ENCODE results near the gene SEC24D. TPM values are rescaled to one million over a fixed set of nuclear protein-coding genes. Genes with fewer than 3 reads are reported as not detected.
A peak's percentile ranks its signal among the peaks of the same experiment; 100 is the strongest.

SEC24D gene
- total and polyA plus RNA-seq, 2 donors (not counting 3 experiments of a cell fraction or from before 2014, with no cell fraction given) = 81.5 to 127 TPM

DNA sequence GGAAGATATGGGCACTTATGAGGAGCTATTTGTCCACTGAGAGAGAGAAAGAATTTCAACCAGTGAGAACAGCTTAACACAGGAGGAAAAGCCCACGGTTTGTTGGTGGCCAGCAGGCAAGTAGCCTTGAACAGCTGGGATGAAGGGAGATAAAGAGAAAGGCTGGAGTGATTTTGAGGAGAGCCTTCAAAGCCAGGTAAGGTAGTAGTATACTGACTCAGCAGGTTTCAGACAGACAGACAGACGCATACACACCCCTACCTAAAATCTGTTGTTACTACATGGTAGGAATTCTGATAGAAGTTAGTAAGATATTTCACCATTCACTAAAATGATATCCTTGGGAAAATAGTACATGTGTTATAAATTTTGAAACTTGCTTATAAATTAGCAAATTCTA, 60.5 kb downstream of the SEC24D start:
- no peak overlapping the region for H3K9ac ChIP-seq (replicated peaks; ENCODE audit: extremely low read depth, insufficient read depth, low read length)
- no peaks in the 10 kb centered on the region for H3K27me3 ChIP-seq (ENCODE audit: control insufficient read depth in 2 of 2, insufficient read depth in 2 of 2, low read length in 2 of 2)
- no peak for TF ChIP-seq MYC (IDR thresholded peaks at IDR 0.05; ENCODE audit: low read depth, low read length)
- no peak for TF ChIP-seq JUN (IDR thresholded peaks at IDR 0.05; ENCODE audit: borderline replicate concordance, insufficient read depth, insufficient read length, low read depth)
- no peak for TF ChIP-seq POLR2A (IDR thresholded peaks at IDR 0.05; ENCODE audit: low read depth, low read length)
- no peak for TF ChIP-seq FOS (IDR thresholded peaks at IDR 0.05; ENCODE audit: borderline replicate concordance, insufficient read depth, low read length)
- no peak for TF ChIP-seq GATA2 (IDR thresholded peaks at IDR 0.05; ENCODE audit: insufficient read depth, insufficient read length, low read depth, low read length)
- no peak for TF ChIP-seq POLR2AphosphoS5 (IDR thresholded peaks at IDR 0.05; ENCODE audit: insufficient read depth, low read depth, low read length)
- no peak for TF ChIP-seq MAX (IDR thresholded peaks at IDR 0.05; ENCODE audit: insufficient read depth, insufficient read length)
- H4K20me1 ChIP-seq (replicated peaks; ENCODE audit: control insufficient read depth, extremely low read depth, insufficient read depth, low read length) = peaks cover 3% of the 10 kb centered on the region
- dilution Hi-C loops (cut with MboI; ENCODE audit: extremely low pct_ligation_motif_present, low sequenced_read_pairs) = no loop called here
- peaks cover 0 to 9% of the 10 kb centered on the region in 2 experiments for H3K36me3 ChIP-seq (ENCODE audit: control insufficient read depth in 2 of 2, extremely low read depth in 1 of 2, insufficient read depth in 2 of 2, low read length in 2 of 2)
- no peak overlapping the region for H3K4me2 ChIP-seq (ENCODE audit: insufficient read depth, low read length)
- no peaks in the 10 kb centered on the region for H3K9me1 ChIP-seq (replicated peaks; ENCODE audit: control insufficient read depth, extremely low read depth, insufficient read depth, low read length)
- BruUV-seq (replicated peaks) = no TSS peak
- no peak overlapping the region for H3K4me3 ChIP-seq (replicated peaks in 1 of 3; ENCODE audit: insufficient read depth in 1 of 3, low read depth in 1 of 3, low read length in 3 of 3)
- no peak for DNase-seq (ENCODE audit: low read depth, low spot score)
- intact Hi-C loops (cut with micrococcal nuclease) = no loop called here
- POLR2A ChIA-PET = no interaction called here
- H3K27ac ChIP-seq (ENCODE audit: insufficient read depth, low read depth, low read length) = peak overlapping the region; percentile 35
- peaks cover 25% of the 10 kb centered on the region for H3K79me2 ChIP-seq (ENCODE audit: control insufficient read depth, insufficient read depth, low read length)
- H2AFZ ChIP-seq (ENCODE audit: low read depth, low read length) = no peak overlapping the region
- CTCF ChIA-PET = interaction anchor here (1.0 to 6.4 kb wide), 8 partner anchors 10 to 194 kb away, joined by 3 to 79 read pairs (median 7); no protein-coding TSS in a partner anchor
- H3K9me3 ChIP-seq (replicated peaks; ENCODE audit: control insufficient read depth, insufficient read depth, low read length) = no peaks in the 10 kb centered on the region
- H3K4me1 ChIP-seq (ENCODE audit: control insufficient read depth, extremely low read depth, insufficient read depth, low read length) = peaks cover 33% of the 10 kb centered on the region
- FAIRE-seq = no peak

- POLR2A ChIA-PET = interaction anchor here (1.3 kb wide), 1 partner anchor 23 kb away, joined by 4 read pairs; no protein-coding TSS in a partner anchor
- Histone ChIP-seq H3K9ac (replicated peaks; ENCODE audit: extremely low read depth, insufficient read depth, low read length) (no peak overlapping the region), H3K9me1 (replicated peaks; ENCODE audit: control insufficient read depth, extremely low read depth, insufficient read depth, low read length) (no peaks in the 10 kb centered on the region), H3K4me2 (ENCODE audit: insufficient read depth, low read length) (peak overlapping the region; percentile 55), H3K27me3 (ENCODE audit: control insufficient read depth in 2 of 2, insufficient read depth in 2 of 2, low read length in 2 of 2) (no peaks in the 10 kb centered on the region), H3K4me3 (replicated peaks in 1 of 3; ENCODE audit: insufficient read depth in 1 of 3, low read depth in 1 of 3, low read length in 3 of 3) (no peak overlapping the region), H3K27ac (ENCODE audit: insufficient read depth, low read depth, low read length) (peak overlapping the region; percentile 56), H3K9me3 (replicated peaks; ENCODE audit: control insufficient read depth, insufficient read depth, low read length) (no peaks in the 10 kb centered on the region), H2AFZ (ENCODE audit: low read depth, low read length) (no peak overlapping the region), H4K20me1 (replicated peaks; ENCODE audit: control insufficient read depth, extremely low read depth, insufficient read depth, low read length) (peaks cover 3% of the 10 kb centered on the region), H3K79me2 (ENCODE audit: control insufficient read depth, insufficient read depth, low read length) (peaks cover 29% of the 10 kb centered on the region), H3K36me3 (ENCODE audit: control insufficient read depth in 2 of 2, extremely low read depth in 1 of 2, insufficient read depth in 2 of 2, low read length in 2 of 2) (peaks cover 0 to 9% of the 10 kb centered on the region in 2 experiments), H3K4me1 (ENCODE audit: control insufficient read depth, extremely low read depth, insufficient read depth, low read length) (peaks cover 33% of the 10 kb centered on the region)
- no peak for FAIRE-seq
- BruUV-seq (replicated peaks) = no TSS peak
- peak; percentile 30 for TF ChIP-seq FOS (IDR thresholded peaks at IDR 0.05; ENCODE audit: borderline replicate concordance, insufficient read depth, low read length)
- TF ChIP-seq, protein P1, sequence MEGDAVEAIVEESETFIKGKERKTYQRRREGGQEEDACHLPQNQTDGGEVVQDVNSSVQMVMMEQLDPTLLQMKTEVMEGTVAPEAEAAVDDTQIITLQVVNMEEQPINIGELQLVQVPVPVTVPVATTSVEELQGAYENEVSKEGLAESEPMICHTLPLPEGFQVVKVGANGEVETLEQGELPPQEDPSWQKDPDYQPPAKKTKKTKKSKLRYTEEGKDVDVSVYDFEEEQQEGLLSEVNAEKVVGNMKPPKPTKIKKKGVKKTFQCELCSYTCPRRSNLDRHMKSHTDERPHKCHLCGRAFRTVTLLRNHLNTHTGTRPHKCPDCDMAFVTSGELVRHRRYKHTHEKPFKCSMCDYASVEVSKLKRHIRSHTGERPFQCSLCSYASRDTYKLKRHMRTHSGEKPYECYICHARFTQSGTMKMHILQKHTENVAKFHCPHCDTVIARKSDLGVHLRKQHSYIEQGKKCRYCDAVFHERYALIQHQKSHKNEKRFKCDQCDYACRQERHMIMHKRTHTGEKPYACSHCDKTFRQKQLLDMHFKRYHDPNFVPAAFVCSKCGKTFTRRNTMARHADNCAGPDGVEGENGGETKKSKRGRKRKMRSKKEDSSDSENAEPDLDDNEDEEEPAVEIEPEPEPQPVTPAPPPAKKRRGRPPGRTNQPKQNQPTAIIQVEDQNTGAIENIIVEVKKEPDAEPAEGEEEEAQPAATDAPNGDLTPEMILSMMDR (IDR thresholded peaks at IDR 0.05; ENCODE audit: extremely low read depth in 1 of 2, insufficient read depth in 1 of 2, low read depth in 1 of 2, low read length in 2 of 2) = no peak
- TF ChIP-seq POLR2A (IDR thresholded peaks at IDR 0.05; ENCODE audit: low read depth, low read length) = no peak
- DNase-seq (ENCODE audit: low read depth, low spot score) = peak; percentile 45
- CTCF ChIA-PET = interaction anchor here (0.8 to 6.4 kb wide), 15 partner anchors 10 to 195 kb away, joined by 3 to 79 read pairs (median 6); partner anchors contain the start of gene SYNPO2
- intact Hi-C loops (cut with micrococcal nuclease) (no loop called here), dilution Hi-C loops (cut with MboI; ENCODE audit: extremely low pct_ligation_motif_present, low sequenced_read_pairs) (no loop called here)
These were observed 60.9 kb downstream of the SEC24D start for GRCh38 chr4:118774989-118775388.
